Stomach smooth muscle (tissue), 2 donors: ENCODE measurements around the gene DCHS1.
A peak's percentile ranks its signal among the peaks of the same experiment; 100 is the strongest.
"Not testable (repeated sequence)": the region's sequence is repeated elsewhere in the genome, so short reads cannot be mapped to it uniquely, and the experiment has no call there.

Source experiments
- H3K27ac ChIP-seq: one replicate; pipeline ENCODE4 v1.7.0; 2013; ENCODE audit warnings: mild to moderate bottlenecking, low read length, inconsistent platforms
- H3K27me3 ChIP-seq, 2 donors: one replicate each; pipeline ENCODE4 v1.7.0; 2013; ENCODE audit warnings: low read length in 2 of 2; ENCODE audit not compliant: insufficient read depth in 2 of 2, control insufficient read depth in 1 of 2
- H3K36me3 ChIP-seq, 2 donors: one replicate each; pipeline ENCODE4 v1.7.0; 2013; ENCODE audit warnings: low read length in 2 of 2; ENCODE audit not compliant: control insufficient read depth in 2 of 2, insufficient read depth in 2 of 2
- H3K4me1 ChIP-seq: one replicate; pipeline ENCODE4 v1.7.0; 2013; ENCODE audit warnings: low read length; ENCODE audit not compliant: control insufficient read depth, insufficient read depth
- H3K4me3 ChIP-seq, 2 donors: one replicate each; pipeline ENCODE4 v1.7.0; 2013; ENCODE audit warnings: low read length in 2 of 2
- H3K9ac ChIP-seq, 2 donors: one replicate each; pipeline ENCODE4 v1.7.0; 2013; ENCODE audit warnings: low read length in 2 of 2, mild to moderate bottlenecking in 1 of 2
- H3K9me3 ChIP-seq, 2 donors: one replicate each; pipeline ENCODE4 v1.7.0; 2013; ENCODE audit warnings: low read length in 2 of 2; ENCODE audit not compliant: control insufficient read depth in 2 of 2
- donor health status: healthy.
- donor health status: Pancreatic carcinoma.

DCHS1 gene, protein sequence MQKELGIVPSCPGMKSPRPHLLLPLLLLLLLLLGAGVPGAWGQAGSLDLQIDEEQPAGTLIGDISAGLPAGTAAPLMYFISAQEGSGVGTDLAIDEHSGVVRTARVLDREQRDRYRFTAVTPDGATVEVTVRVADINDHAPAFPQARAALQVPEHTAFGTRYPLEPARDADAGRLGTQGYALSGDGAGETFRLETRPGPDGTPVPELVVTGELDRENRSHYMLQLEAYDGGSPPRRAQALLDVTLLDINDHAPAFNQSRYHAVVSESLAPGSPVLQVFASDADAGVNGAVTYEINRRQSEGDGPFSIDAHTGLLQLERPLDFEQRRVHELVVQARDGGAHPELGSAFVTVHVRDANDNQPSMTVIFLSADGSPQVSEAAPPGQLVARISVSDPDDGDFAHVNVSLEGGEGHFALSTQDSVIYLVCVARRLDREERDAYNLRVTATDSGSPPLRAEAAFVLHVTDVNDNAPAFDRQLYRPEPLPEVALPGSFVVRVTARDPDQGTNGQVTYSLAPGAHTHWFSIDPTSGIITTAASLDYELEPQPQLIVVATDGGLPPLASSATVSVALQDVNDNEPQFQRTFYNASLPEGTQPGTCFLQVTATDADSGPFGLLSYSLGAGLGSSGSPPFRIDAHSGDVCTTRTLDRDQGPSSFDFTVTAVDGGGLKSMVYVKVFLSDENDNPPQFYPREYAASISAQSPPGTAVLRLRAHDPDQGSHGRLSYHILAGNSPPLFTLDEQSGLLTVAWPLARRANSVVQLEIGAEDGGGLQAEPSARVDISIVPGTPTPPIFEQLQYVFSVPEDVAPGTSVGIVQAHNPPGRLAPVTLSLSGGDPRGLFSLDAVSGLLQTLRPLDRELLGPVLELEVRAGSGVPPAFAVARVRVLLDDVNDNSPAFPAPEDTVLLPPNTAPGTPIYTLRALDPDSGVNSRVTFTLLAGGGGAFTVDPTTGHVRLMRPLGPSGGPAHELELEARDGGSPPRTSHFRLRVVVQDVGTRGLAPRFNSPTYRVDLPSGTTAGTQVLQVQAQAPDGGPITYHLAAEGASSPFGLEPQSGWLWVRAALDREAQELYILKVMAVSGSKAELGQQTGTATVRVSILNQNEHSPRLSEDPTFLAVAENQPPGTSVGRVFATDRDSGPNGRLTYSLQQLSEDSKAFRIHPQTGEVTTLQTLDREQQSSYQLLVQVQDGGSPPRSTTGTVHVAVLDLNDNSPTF (N-terminal part only)

DNA sequence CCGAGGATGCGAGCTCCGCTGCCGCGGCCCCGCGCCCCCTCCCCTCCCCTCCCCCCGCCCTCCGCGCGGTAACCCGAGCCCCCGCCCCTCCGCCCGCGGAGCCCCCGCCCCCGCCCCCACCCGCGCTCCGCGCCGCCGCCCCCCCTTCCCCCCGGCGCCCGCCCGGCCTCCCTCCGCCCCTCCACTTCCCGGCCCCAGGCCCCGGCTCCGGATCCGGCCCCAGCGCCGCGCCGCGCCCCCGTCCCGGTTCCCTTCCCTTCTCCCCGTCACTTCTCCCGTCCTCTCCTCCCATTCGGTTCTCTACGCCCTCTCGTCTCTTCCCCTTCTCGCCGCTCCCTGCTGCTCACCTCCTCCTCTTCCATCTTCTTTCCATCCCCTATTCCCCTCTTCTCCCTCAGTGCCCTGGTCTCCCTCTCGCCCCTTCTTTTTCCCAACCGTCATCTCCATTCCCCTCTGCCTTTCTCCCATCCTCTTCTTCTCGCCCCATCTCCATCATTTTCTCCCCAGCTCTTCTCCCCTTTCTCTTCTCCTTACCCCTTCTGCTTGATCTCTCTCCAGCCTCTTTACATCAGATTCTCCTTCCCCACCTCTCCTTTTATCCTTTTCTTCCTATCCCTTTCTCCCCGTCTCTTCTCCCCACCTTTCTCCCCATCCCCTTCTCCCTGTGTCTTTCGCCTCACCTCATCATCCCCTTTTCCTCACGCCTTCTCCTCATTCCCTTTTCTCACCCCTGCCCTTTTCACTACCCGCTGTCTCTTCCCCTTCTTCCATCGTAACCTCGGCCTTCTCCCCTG is at the start of gene DCHS1:
DCHS1 (minus strand) TSS at position 20 of the 794 bp plus-strand sequence. CDS start 14,196 bp downstream, outside the sequence.
- no peaks in the 10 kb centered on the region for H3K9me3 ChIP-seq
- H3K27ac ChIP-seq: peak within 1 kb of the TSS; percentile 73
- H3K4me1 ChIP-seq: peaks cover 23% of the 10 kb centered on the region
- no peaks in the 10 kb centered on the region for H3K27me3 ChIP-seq
- peak within 1 kb of the TSS; percentile 85 to 89 for H3K9ac ChIP-seq
- H3K4me3 ChIP-seq: peak within 1 kb of the TSS; percentile 83 to 84
- no peaks in the 10 kb centered on the region for H3K36me3 ChIP-seq

GRCh38 chr11:6703247-6704063 is 47.8 kb upstream of the DCHS1 start:
- H3K4me1 ChIP-seq: no peaks in the 10 kb centered on the region
- H3K9me3 ChIP-seq: no peaks in the 10 kb centered on the region
- H3K4me3 ChIP-seq: no peak overlapping the region
- no peak overlapping the region for H3K9ac ChIP-seq
- no peaks in the 10 kb centered on the region for H3K27me3 ChIP-seq
- no peaks in the 10 kb centered on the region for H3K36me3 ChIP-seq
- H3K27ac ChIP-seq: no peak overlapping the region

DNA sequence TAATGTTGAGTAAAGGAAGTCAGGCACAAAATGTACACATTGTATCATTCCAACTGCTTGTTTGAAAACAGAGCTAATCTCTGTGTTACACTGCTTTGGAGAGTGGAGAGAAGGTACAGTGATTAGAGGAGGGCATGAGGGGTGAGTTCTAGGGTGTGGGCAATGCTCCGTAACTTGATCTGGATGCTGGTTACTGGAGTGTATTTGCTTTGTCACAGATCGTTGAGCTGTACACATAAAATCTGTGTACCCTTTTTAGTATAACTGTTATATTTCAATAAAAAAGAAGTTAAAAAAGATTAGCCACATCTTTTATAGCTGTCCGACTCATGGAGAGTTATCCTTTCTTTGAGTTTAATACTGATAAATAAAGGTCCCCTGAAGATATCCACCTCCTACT is 46.3 kb upstream of the DCHS1 start:
- not testable (repeated sequence) for H3K27ac ChIP-seq, H3K9me3 ChIP-seq, H3K36me3 ChIP-seq, H3K4me3 ChIP-seq, H3K4me1 ChIP-seq, H3K9ac ChIP-seq, H3K27me3 ChIP-seq

GRCh38 chr11:6695377-6695776 is 39.8 kb upstream of the DCHS1 start:
- Histone ChIP-seq H3K27me3 (no peaks in the 10 kb centered on the region), H3K27ac (peak overlapping the region; percentile 4), H3K4me1 (peaks cover 4% of the 10 kb centered on the region), H3K36me3 (no peaks in the 10 kb centered on the region), H3K9ac (no peak overlapping the region), H3K4me3 (no peak overlapping the region), H3K9me3 (no peaks in the 10 kb centered on the region)

GRCh38 chr11:6694229-6694535 is 38.6 kb upstream of the DCHS1 start:
- H3K9ac ChIP-seq: no peak overlapping the region
- H3K27ac ChIP-seq: no peak overlapping the region
- H3K4me3 ChIP-seq: no peak overlapping the region
- H3K36me3 ChIP-seq: no peaks in the 10 kb centered on the region
- no peaks in the 10 kb centered on the region for H3K27me3 ChIP-seq
- H3K4me1 ChIP-seq: peaks cover 4% of the 10 kb centered on the region
- H3K9me3 ChIP-seq: no peaks in the 10 kb centered on the region

- Histone ChIP-seq H3K9me3 (no peaks in the 10 kb centered on the region), H3K36me3 (no peaks in the 10 kb centered on the region), H3K4me3 (no peak overlapping the region), H3K4me1 (peaks cover 4% of the 10 kb centered on the region), H3K27me3 (no peaks in the 10 kb centered on the region), H3K9ac (no peak overlapping the region), H3K27ac (no peak overlapping the region)
Measured at GRCh38 chr11:6693342-6694228, 38.0 kb upstream of the DCHS1 start.

DNA sequence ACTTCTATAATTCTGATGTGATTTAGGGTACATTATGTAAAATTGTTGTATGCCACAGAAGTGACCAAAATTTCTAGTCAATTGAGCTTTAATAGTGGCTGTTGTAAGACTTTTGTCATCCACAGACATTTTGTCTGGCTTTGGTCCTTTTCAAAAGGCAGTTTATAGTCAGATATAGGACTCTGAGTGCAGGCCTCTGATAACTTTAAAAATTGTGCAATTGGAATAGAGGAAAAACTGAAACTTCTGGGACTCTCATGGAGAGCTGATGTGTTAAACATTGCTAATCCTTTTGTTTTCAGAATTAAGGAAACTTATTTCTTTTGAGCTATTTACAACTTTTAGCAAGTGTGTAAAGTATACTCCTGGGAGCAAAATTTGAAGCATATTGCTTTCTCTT is 36.5 kb upstream of the DCHS1 start:
- no peak overlapping the region for H3K4me3 ChIP-seq
- H3K36me3 ChIP-seq: no peaks in the 10 kb centered on the region
- no peak overlapping the region for H3K9ac ChIP-seq
- H3K9me3 ChIP-seq: no peaks in the 10 kb centered on the region
- no peak overlapping the region for H3K27ac ChIP-seq
- no peaks in the 10 kb centered on the region for H3K27me3 ChIP-seq
- peaks cover 4% of the 10 kb centered on the region for H3K4me1 ChIP-seq

GRCh38 chr11:6690431-6691132 is 35.0 kb upstream of the DCHS1 start:
- H3K4me3 ChIP-seq, H3K27me3 ChIP-seq, H3K36me3 ChIP-seq, H3K9me3 ChIP-seq, H3K27ac ChIP-seq, H3K4me1 ChIP-seq, H3K9ac ChIP-seq: not testable (repeated sequence)

- H3K9me3 ChIP-seq: no peaks in the 10 kb centered on the region
- H3K27me3 ChIP-seq: no peaks in the 10 kb centered on the region
- no peaks in the 10 kb centered on the region for H3K4me1 ChIP-seq
- no peaks in the 10 kb centered on the region for H3K36me3 ChIP-seq
- no peak overlapping the region for H3K4me3 ChIP-seq
- H3K9ac ChIP-seq: no peak overlapping the region
- no peak overlapping the region for H3K27ac ChIP-seq
Measured at GRCh38 chr11:6687876-6688275, 32.3 kb upstream of the DCHS1 start.
